ENCODE results near the gene CFAP210.

The CFAP210 gene

GRCh38 chr2:169727065-169727464, 32.9 kb upstream of the CFAP210 start:
- Histone ChIP-seq H3K4me2 (ENCODE audit: low read length) (no peak overlapping the region), H4K20me1 (ENCODE audit: insufficient read depth, low read length) (no peaks in the 10 kb centered on the region), H3K4me3 (ENCODE audit: low read length) (no peak overlapping the region), H3K27ac (ENCODE audit: low read length) (no peak overlapping the region), H3K36me3 (replicated peaks; ENCODE audit: low read depth, low read length) (no peaks in the 10 kb centered on the region), H3K27me3 (ENCODE audit: low read depth, low read length) (no peaks in the 10 kb centered on the region), H3K9me3 (ENCODE audit: insufficient read depth, low read length) (no peaks in the 10 kb centered on the region), H3K4me1 (ENCODE audit: low read length) (no peaks in the 10 kb centered on the region), H3K79me2 (ENCODE audit: low read length) (no peaks in the 10 kb centered on the region), H3K9ac (ENCODE audit: low read length) (no peak overlapping the region), H2AFZ (ENCODE audit: low read depth, low read length) (no peak overlapping the region)
- TF ChIP-seq EZH2phosphoT487 (IDR thresholded peaks at IDR 0.05; ENCODE audit: low read depth) (no peak), CTCF (IDR thresholded peaks at IDR 0.05; ENCODE audit: low read depth, low read length) (no peak)

GRCh38 chr2:169721016-169721415, 26.8 kb upstream of the CFAP210 start:
- no peak overlapping the region for H3K4me2 ChIP-seq (ENCODE audit: low read length)
- no peaks in the 10 kb centered on the region for H3K9me3 ChIP-seq (ENCODE audit: insufficient read depth, low read length)
- H3K4me1 ChIP-seq (ENCODE audit: low read length) = no peaks in the 10 kb centered on the region
- H2AFZ ChIP-seq (ENCODE audit: low read depth, low read length) = no peak overlapping the region
- no peaks in the 10 kb centered on the region for H3K36me3 ChIP-seq (replicated peaks; ENCODE audit: low read depth, low read length)
- H3K27ac ChIP-seq (ENCODE audit: low read length) = no peak overlapping the region
- H4K20me1 ChIP-seq (ENCODE audit: insufficient read depth, low read length) = no peaks in the 10 kb centered on the region
- no peak for TF ChIP-seq CTCF (IDR thresholded peaks at IDR 0.05; ENCODE audit: low read depth, low read length)
- no peak overlapping the region for H3K4me3 ChIP-seq (ENCODE audit: low read length)
- H3K27me3 ChIP-seq (ENCODE audit: low read depth, low read length) = no peaks in the 10 kb centered on the region
- H3K9ac ChIP-seq (ENCODE audit: low read length) = no peak overlapping the region
- no peaks in the 10 kb centered on the region for H3K79me2 ChIP-seq (ENCODE audit: low read length)

- Histone ChIP-seq H3K4me2 (ENCODE audit: low read length) (no peak overlapping the region), H3K79me2 (ENCODE audit: low read length) (no peaks in the 10 kb centered on the region), H3K36me3 (replicated peaks; ENCODE audit: low read depth, low read length) (no peaks in the 10 kb centered on the region), H3K27me3 (ENCODE audit: low read depth, low read length) (no peaks in the 10 kb centered on the region), H3K9me3 (ENCODE audit: insufficient read depth, low read length) (no peaks in the 10 kb centered on the region), H3K9ac (ENCODE audit: low read length) (no peak overlapping the region), H2AFZ (ENCODE audit: low read depth, low read length) (no peak overlapping the region), H3K4me3 (ENCODE audit: low read length) (no peak overlapping the region), H3K4me1 (ENCODE audit: low read length) (no peaks in the 10 kb centered on the region), H3K27ac (ENCODE audit: low read length) (no peak overlapping the region), H4K20me1 (ENCODE audit: insufficient read depth, low read length) (no peaks in the 10 kb centered on the region)
- TF ChIP-seq CTCF (IDR thresholded peaks at IDR 0.05; ENCODE audit: low read depth, low read length) (no peak), EZH2phosphoT487 (IDR thresholded peaks at IDR 0.05; ENCODE audit: low read depth) (no peak)
These were observed 24.8 kb upstream of the CFAP210 start for GRCh38 chr2:169718930-169719504.

GRCh38 chr2:169717691-169718063, 23.5 kb upstream of the CFAP210 start:
- Histone ChIP-seq H3K4me3 (ENCODE audit: low read length) (no peak overlapping the region), H3K27ac (ENCODE audit: low read length) (no peak overlapping the region), H3K27me3 (ENCODE audit: low read depth, low read length) (no peaks in the 10 kb centered on the region), H3K4me2 (ENCODE audit: low read length) (no peak overlapping the region), H2AFZ (ENCODE audit: low read depth, low read length) (no peak overlapping the region), H3K9ac (ENCODE audit: low read length) (no peak overlapping the region), H3K79me2 (ENCODE audit: low read length) (no peaks in the 10 kb centered on the region), H3K9me3 (ENCODE audit: insufficient read depth, low read length) (no peaks in the 10 kb centered on the region), H3K4me1 (ENCODE audit: low read length) (no peaks in the 10 kb centered on the region), H3K36me3 (replicated peaks; ENCODE audit: low read depth, low read length) (no peaks in the 10 kb centered on the region), H4K20me1 (ENCODE audit: insufficient read depth, low read length) (no peaks in the 10 kb centered on the region)
- no peak for TF ChIP-seq EZH2phosphoT487 (IDR thresholded peaks at IDR 0.05; ENCODE audit: low read depth)
- no peak for TF ChIP-seq CTCF (IDR thresholded peaks at IDR 0.05; ENCODE audit: low read depth, low read length)
